GM18858 (cell line): ENCODE measurements around the gene NME7.
"Not testable (repeated sequence)": the region's sequence is repeated elsewhere in the genome, so short reads cannot be mapped to it uniquely, and the experiment has no call there.

Experiments used
- ATAC-seq: cut with Tn5 transposase; IDR thresholded peaks from one replicate; pipeline ENCODE4 v1.9.1; 2021; ENCODE audit not compliant: unreplicated experiment

The NME7 gene

GRCh38 chr1:169308313-169309039 lies 59.1 kb downstream of the NME7 start:
- ATAC-seq, result no peak

GRCh38 chr1:169307176-169307575 lies 60.4 kb downstream of the NME7 start:
- ATAC-seq, result no peak

GRCh38 chr1:169305948-169306347 lies 61.6 kb downstream of the NME7 start:
- ATAC-seq, result no peak

- ATAC-seq, result no peak
Observed at GRCh38 chr1:169305356-169305755, 62.2 kb downstream of the NME7 start.

GRCh38 chr1:169300854-169301253 lies 66.7 kb downstream of the NME7 start:
- ATAC-seq, result no peak

- ATAC-seq, result no peak
Observed at GRCh38 chr1:169298441-169298840, 69.2 kb downstream of the NME7 start.

- no peak for ATAC-seq
Observed at GRCh38 chr1:169295846-169296245, 71.8 kb downstream of the NME7 start.

GRCh38 chr1:169295425-169295824 lies 72.2 kb downstream of the NME7 start:
- ATAC-seq, result no peak

GRCh38 chr1:169289016-169289415 lies 78.6 kb downstream of the NME7 start:
- ATAC-seq, result no peak

GRCh38 chr1:169288011-169288414 lies 79.6 kb downstream of the NME7 start:
- no peak for ATAC-seq

GRCh38 chr1:169287280-169287679 lies 80.3 kb downstream of the NME7 start:
- no peak for ATAC-seq

GRCh38 chr1:169281562-169281961 lies 86.0 kb downstream of the NME7 start:
- not testable (repeated sequence) for ATAC-seq

GRCh38 chr1:169271098-169271497 lies 96.5 kb downstream of the NME7 start:
- ATAC-seq, result peak; percentile 83

GRCh38 chr1:169266133-169266532 lies 101.5 kb downstream of the NME7 start:
- no peak for ATAC-seq

GRCh38 chr1:169263059-169263458 lies 104.5 kb downstream of the NME7 start:
- no peak for ATAC-seq

- ATAC-seq, result no peak
Observed at GRCh38 chr1:169261884-169262283, 105.7 kb downstream of the NME7 start.

GRCh38 chr1:169260478-169261151 lies 107.0 kb downstream of the NME7 start:
- ATAC-seq, result no peak

GRCh38 chr1:169259816-169260215 lies 107.8 kb downstream of the NME7 start:
- ATAC-seq, result no peak

GRCh38 chr1:169250795-169251194 lies 116.8 kb downstream of the NME7 start:
- no peak for ATAC-seq

GRCh38 chr1:169250022-169250421 lies 117.6 kb downstream of the NME7 start:
- ATAC-seq, result no peak

GRCh38 chr1:169249611-169250010 lies 118.0 kb downstream of the NME7 start:
- ATAC-seq, result no peak

GRCh38 chr1:169245706-169246105 lies 121.9 kb downstream of the NME7 start:
- ATAC-seq, result no peak
